Left renal cortex interstitium (tissue), 4 donors: ENCODE results near the gene FAM149A. TPM values are rescaled to one million over a fixed set of nuclear protein-coding genes. Genes with fewer than 3 reads are reported as not detected.

Source experiments
- DNase-seq, 4 donors: peaks; one replicate each; pipeline ENCODE4 v3.0.0-alpha.2; 2013; ENCODE audit warnings: low read depth in 4 of 4, low spot score in 2 of 4, missing footprints in 1 of 4
- polyA plus RNA-seq, 4 donors: library from polyadenylated mRNA; unstranded; fragments of 120-200 nt; gene quantifications; one replicate each; pipeline ENCODE4 v1.2.1, GENCODE V29; 2013; ENCODE audit not compliant: insufficient read length in 4 of 4

FAM149A gene
- polyA plus RNA-seq, 4 donors, result 51.1 to 65.8 (median 57.9) TPM

- no peak for DNase-seq
These were observed 91.6 kb downstream of the FAM149A start for GRCh38 chr4:186196063-186196462.

- DNase-seq, result no peak
These were observed 96.0 kb downstream of the FAM149A start for GRCh38 chr4:186200516-186200915.

- no peak for DNase-seq
These were observed 96.5 kb downstream of the FAM149A start for GRCh38 chr4:186201010-186201409.

GRCh38 chr4:186201535-186202230 is 97.2 kb downstream of the FAM149A start:
- DNase-seq, result no peak

- no peak for DNase-seq
These were observed 98.1 kb downstream of the FAM149A start for GRCh38 chr4:186202490-186203140.

GRCh38 chr4:186203406-186203805 is 98.9 kb downstream of the FAM149A start:
- peak in 1 of 4 donors; percentile 31 for DNase-seq

GRCh38 chr4:186204103-186204559 is 99.6 kb downstream of the FAM149A start:
- no peak for DNase-seq

- DNase-seq, result no peak
These were observed 100.2 kb downstream of the FAM149A start for GRCh38 chr4:186204686-186205085.

GRCh38 chr4:186205156-186205555 is 100.7 kb downstream of the FAM149A start:
- DNase-seq, result no peak

- DNase-seq, result no peak
These were observed 112.0 kb downstream of the FAM149A start for GRCh38 chr4:186216465-186217024.

- no peak for DNase-seq
These were observed 113.3 kb downstream of the FAM149A start for GRCh38 chr4:186217733-186218293.

GRCh38 chr4:186221624-186222023 is 117.1 kb downstream of the FAM149A start:
- DNase-seq, result no peak

Other genes with a start within 250 kb of the FAM149A start
- 10 to 100 TPM; 11.4 to 17.5 (median 12.8) TPM for gene TLR3, start 35.5 kb upstream of the FAM149A start, polyA plus RNA-seq
- gene CYP4V2, start 86.9 kb downstream of the FAM149A start, polyA plus RNA-seq, result 10 to 100 TPM; 14.3 to 28.8 (median 24.1) TPM
- 1 to 10 TPM; 1.0 to 2.8 (median 2.3) TPM for gene KLKB1, start 122.8 kb downstream of the FAM149A start, polyA plus RNA-seq
- 1 to 10 TPM; 2.0 to 5.6 (median 4.2) TPM for gene F11, start 161.5 kb downstream of the FAM149A start, polyA plus RNA-seq